ENCODE measurements around the gene PRDM11.

The PRDM11 gene

GRCh38 chr11:45266676-45267020 is 120.2 kb downstream of the PRDM11 start:
- no peaks in the 10 kb centered on the region for H3K4me1 ChIP-seq (ENCODE audit: insufficient read depth, low read length, severe bottlenecking)
- H3K9me2 ChIP-seq (ENCODE audit: low read depth, low read length) = no peaks in the 10 kb centered on the region
- H3K9me3 ChIP-seq (ENCODE audit: low read length) = no peaks in the 10 kb centered on the region
- no peaks in the 10 kb centered on the region for H3K36me3 ChIP-seq (ENCODE audit: insufficient read depth, low read length)
- H3F3A ChIP-seq (ENCODE audit: insufficient read depth, low read length) = no peaks in the 10 kb centered on the region
- H3K9ac ChIP-seq (ENCODE audit: low read length) = no peak overlapping the region
- peaks cover 4% of the 10 kb centered on the region; the same call in 1 of the 2 replicates for H3K27me3 ChIP-seq (ENCODE audit: insufficient read depth, low read length)
- TF ChIP-seq CTCF (IDR thresholded peaks at IDR 0.05; ENCODE audit: low read length) (no peak), EZH2 (IDR thresholded peaks at IDR 0.05; ENCODE audit: borderline replicate concordance, low read length) (no peak)
- no peaks in the 10 kb centered on the region for H4K20me1 ChIP-seq (ENCODE audit: insufficient read depth, low read length)
- H3K4me2 ChIP-seq (ENCODE audit: low read length) = no peak overlapping the region
- no peak overlapping the region for H2AFZ ChIP-seq (ENCODE audit: low read length)
- no peaks in the 10 kb centered on the region for H3K79me2 ChIP-seq (ENCODE audit: insufficient read depth, low read length)
- H3K4me3 ChIP-seq (ENCODE audit: low read depth, low read length, poor library complexity, severe bottlenecking) = no peak overlapping the region
- no peak overlapping the region for H3K27ac ChIP-seq (ENCODE audit: low read depth, low read length, poor library complexity, severe bottlenecking)

- Histone ChIP-seq H3K9ac (ENCODE audit: low read length) (no peak overlapping the region), H3K9me3 (ENCODE audit: low read length) (no peaks in the 10 kb centered on the region), H3K79me2 (ENCODE audit: insufficient read depth, low read length) (no peaks in the 10 kb centered on the region), H3K4me2 (ENCODE audit: low read length) (no peak overlapping the region), H3K9me2 (ENCODE audit: low read depth, low read length) (no peaks in the 10 kb centered on the region), H3K4me1 (ENCODE audit: insufficient read depth, low read length, severe bottlenecking) (no peaks in the 10 kb centered on the region), H3K36me3 (ENCODE audit: insufficient read depth, low read length) (no peaks in the 10 kb centered on the region), H3K27ac (ENCODE audit: low read depth, low read length, poor library complexity, severe bottlenecking) (no peak overlapping the region), H3K27me3 (ENCODE audit: insufficient read depth, low read length) (peaks cover 4% of the 10 kb centered on the region; the same call in 1 of the 2 replicates), H4K20me1 (ENCODE audit: insufficient read depth, low read length) (no peaks in the 10 kb centered on the region), H2AFZ (ENCODE audit: low read length) (no peak overlapping the region), H3F3A (ENCODE audit: insufficient read depth, low read length) (no peaks in the 10 kb centered on the region), H3K4me3 (ENCODE audit: low read depth, low read length, poor library complexity, severe bottlenecking) (no peak overlapping the region)
- no peak for TF ChIP-seq EZH2 (IDR thresholded peaks at IDR 0.05; ENCODE audit: borderline replicate concordance, low read length)
- TF ChIP-seq CTCF (IDR thresholded peaks at IDR 0.05; ENCODE audit: low read length) = peak; percentile 72
These were observed 120.6 kb downstream of the PRDM11 start for GRCh38 chr11:45267052-45267451.

GRCh38 chr11:45267652-45268299 is 121.3 kb downstream of the PRDM11 start:
- H3K9ac ChIP-seq (ENCODE audit: low read length) = no peak overlapping the region
- H3K4me1 ChIP-seq (ENCODE audit: insufficient read depth, low read length, severe bottlenecking) = no peaks in the 10 kb centered on the region
- no peak overlapping the region for H2AFZ ChIP-seq (ENCODE audit: low read length)
- peaks cover 4% of the 10 kb centered on the region; the same call in 1 of the 2 replicates for H3K27me3 ChIP-seq (ENCODE audit: insufficient read depth, low read length)
- no peaks in the 10 kb centered on the region for H4K20me1 ChIP-seq (ENCODE audit: insufficient read depth, low read length)
- H3K4me3 ChIP-seq (ENCODE audit: low read depth, low read length, poor library complexity, severe bottlenecking) = no peak overlapping the region
- H3F3A ChIP-seq (ENCODE audit: insufficient read depth, low read length) = no peaks in the 10 kb centered on the region
- H3K4me2 ChIP-seq (ENCODE audit: low read length) = no peak overlapping the region
- H3K27ac ChIP-seq (ENCODE audit: low read depth, low read length, poor library complexity, severe bottlenecking) = no peak overlapping the region
- TF ChIP-seq EZH2 (IDR thresholded peaks at IDR 0.05; ENCODE audit: borderline replicate concordance, low read length) (no peak), CTCF (IDR thresholded peaks at IDR 0.05; ENCODE audit: low read length) (no peak)
- H3K9me2 ChIP-seq (ENCODE audit: low read depth, low read length) = no peaks in the 10 kb centered on the region
- no peaks in the 10 kb centered on the region for H3K36me3 ChIP-seq (ENCODE audit: insufficient read depth, low read length)
- H3K79me2 ChIP-seq (ENCODE audit: insufficient read depth, low read length) = no peaks in the 10 kb centered on the region
- no peaks in the 10 kb centered on the region for H3K9me3 ChIP-seq (ENCODE audit: low read length)

Data from OCI-LY1 (cell line).